ENCODE results near the gene CLEC16A.

CLEC16A gene

DNA sequence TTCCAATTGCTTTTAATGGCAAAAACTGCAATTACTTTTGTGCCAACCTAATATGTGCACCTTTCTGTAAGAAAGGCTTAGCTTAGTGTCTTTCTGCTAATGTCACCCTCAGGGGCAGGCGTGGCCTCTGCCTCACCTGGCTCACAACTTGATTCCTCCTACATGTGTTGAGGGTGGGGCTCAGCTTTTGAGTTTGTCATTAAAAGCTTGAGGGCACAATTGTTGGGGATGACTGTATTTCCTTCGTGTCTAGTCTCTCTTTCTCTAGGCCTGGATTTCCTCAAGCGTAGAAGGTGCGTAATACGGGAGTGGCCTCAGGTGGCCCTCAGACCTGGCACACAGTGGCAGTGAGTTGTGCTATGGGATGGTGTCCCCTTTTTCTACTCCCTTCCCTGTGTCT is 94.4 kb downstream of the CLEC16A start:
- no peak overlapping the region for H3K4me2 ChIP-seq (ENCODE audit: low read length)
- H3F3A ChIP-seq (ENCODE audit: control insufficient read depth, insufficient read depth) = no peaks in the 10 kb centered on the region
- H3K27me3 ChIP-seq (ENCODE audit: control insufficient read depth, low read length) = no peaks in the 10 kb centered on the region
- H3K36me3 ChIP-seq (ENCODE audit: control insufficient read depth, low read length) = peaks cover 40% of the 10 kb centered on the region
- no peaks in the 10 kb centered on the region for H3K9me3 ChIP-seq (ENCODE audit: control insufficient read depth, insufficient read depth, low read length)
- TF ChIP-seq EZH2phosphoT487 (IDR thresholded peaks at IDR 0.05; ENCODE audit: borderline replicate concordance, low read length) (no peak), CTCF (IDR thresholded peaks at IDR 0.05; ENCODE audit: low read depth, low read length, poor library complexity, severe bottlenecking) (no peak)
- no peak overlapping the region for H3K4me3 ChIP-seq (ENCODE audit: low read length)
- no peaks in the 10 kb centered on the region for H3K9me2 ChIP-seq (replicated peaks; ENCODE audit: control insufficient read depth, low read length)
- no peak overlapping the region for H3K27ac ChIP-seq (ENCODE audit: low read depth, low read length)
- H3K4me1 ChIP-seq (ENCODE audit: control insufficient read depth, low read length) = no peaks in the 10 kb centered on the region
- H3K79me2 ChIP-seq (ENCODE audit: control insufficient read depth, low read length) = no peaks in the 10 kb centered on the region
- no peaks in the 10 kb centered on the region for H4K20me1 ChIP-seq (ENCODE audit: control insufficient read depth, insufficient read depth, low read depth, low read length)

- peaks cover 41% of the 10 kb centered on the region for H3K36me3 ChIP-seq (ENCODE audit: control insufficient read depth, low read length)
- H3K4me1 ChIP-seq (ENCODE audit: control insufficient read depth, low read length) = no peaks in the 10 kb centered on the region
- no peak overlapping the region for H3K4me3 ChIP-seq (ENCODE audit: low read length)
- H4K20me1 ChIP-seq (ENCODE audit: control insufficient read depth, insufficient read depth, low read depth, low read length) = no peaks in the 10 kb centered on the region
- H3K79me2 ChIP-seq (ENCODE audit: control insufficient read depth, low read length) = no peaks in the 10 kb centered on the region
- H3F3A ChIP-seq (ENCODE audit: control insufficient read depth, insufficient read depth) = no peaks in the 10 kb centered on the region
- TF ChIP-seq CTCF (IDR thresholded peaks at IDR 0.05; ENCODE audit: low read depth, low read length, poor library complexity, severe bottlenecking) (no peak), EZH2phosphoT487 (IDR thresholded peaks at IDR 0.05; ENCODE audit: borderline replicate concordance, low read length) (no peak)
- H3K9me2 ChIP-seq (replicated peaks; ENCODE audit: control insufficient read depth, low read length) = no peaks in the 10 kb centered on the region
- H3K27me3 ChIP-seq (ENCODE audit: control insufficient read depth, low read length) = no peaks in the 10 kb centered on the region
- H3K9me3 ChIP-seq (ENCODE audit: control insufficient read depth, insufficient read depth, low read length) = no peaks in the 10 kb centered on the region
- H3K4me2 ChIP-seq (ENCODE audit: low read length) = no peak overlapping the region
- H3K27ac ChIP-seq (ENCODE audit: low read depth, low read length) = no peak overlapping the region
Observed at GRCh38 chr16:11039726-11040125, 95.4 kb downstream of the CLEC16A start.

GRCh38 chr16:11042191-11042590 is 97.8 kb downstream of the CLEC16A start:
- H3K27ac ChIP-seq (ENCODE audit: low read depth, low read length) = no peak overlapping the region
- no peaks in the 10 kb centered on the region for H4K20me1 ChIP-seq (ENCODE audit: control insufficient read depth, insufficient read depth, low read depth, low read length)
- no peaks in the 10 kb centered on the region for H3K4me1 ChIP-seq (ENCODE audit: control insufficient read depth, low read length)
- H3K9me3 ChIP-seq (ENCODE audit: control insufficient read depth, insufficient read depth, low read length) = no peaks in the 10 kb centered on the region
- H3K4me3 ChIP-seq (ENCODE audit: low read length) = no peak overlapping the region
- no peaks in the 10 kb centered on the region for H3K79me2 ChIP-seq (ENCODE audit: control insufficient read depth, low read length)
- peaks cover 28% of the 10 kb centered on the region for H3K36me3 ChIP-seq (ENCODE audit: control insufficient read depth, low read length)
- no peaks in the 10 kb centered on the region for H3F3A ChIP-seq (ENCODE audit: control insufficient read depth, insufficient read depth)
- no peaks in the 10 kb centered on the region for H3K9me2 ChIP-seq (replicated peaks; ENCODE audit: control insufficient read depth, low read length)
- no peaks in the 10 kb centered on the region for H3K27me3 ChIP-seq (ENCODE audit: control insufficient read depth, low read length)
- no peak overlapping the region for H3K4me2 ChIP-seq (ENCODE audit: low read length)
- no peak for TF ChIP-seq EZH2phosphoT487 (IDR thresholded peaks at IDR 0.05; ENCODE audit: borderline replicate concordance, low read length)
- TF ChIP-seq CTCF (IDR thresholded peaks at IDR 0.05; ENCODE audit: low read depth, low read length, poor library complexity, severe bottlenecking) = no peak

GRCh38 chr16:11045441-11045840 is 101.1 kb downstream of the CLEC16A start:
- Histone ChIP-seq H3K4me2 (ENCODE audit: low read length) (no peak overlapping the region), H3K27me3 (ENCODE audit: control insufficient read depth, low read length) (no peaks in the 10 kb centered on the region), H3F3A (ENCODE audit: control insufficient read depth, insufficient read depth) (no peaks in the 10 kb centered on the region), H3K36me3 (ENCODE audit: control insufficient read depth, low read length) (peaks cover 29% of the 10 kb centered on the region), H3K4me1 (ENCODE audit: control insufficient read depth, low read length) (no peaks in the 10 kb centered on the region), H3K9me2 (replicated peaks; ENCODE audit: control insufficient read depth, low read length) (no peaks in the 10 kb centered on the region), H3K9me3 (ENCODE audit: control insufficient read depth, insufficient read depth, low read length) (no peaks in the 10 kb centered on the region), H3K79me2 (ENCODE audit: control insufficient read depth, low read length) (no peaks in the 10 kb centered on the region), H4K20me1 (ENCODE audit: control insufficient read depth, insufficient read depth, low read depth, low read length) (no peaks in the 10 kb centered on the region), H3K27ac (ENCODE audit: low read depth, low read length) (no peak overlapping the region), H3K4me3 (ENCODE audit: low read length) (no peak overlapping the region)
- TF ChIP-seq CTCF (IDR thresholded peaks at IDR 0.05; ENCODE audit: low read depth, low read length, poor library complexity, severe bottlenecking) (no peak), EZH2phosphoT487 (IDR thresholded peaks at IDR 0.05; ENCODE audit: borderline replicate concordance, low read length) (no peak)
